ENCODE results near the gene RASAL2.

DNA sequence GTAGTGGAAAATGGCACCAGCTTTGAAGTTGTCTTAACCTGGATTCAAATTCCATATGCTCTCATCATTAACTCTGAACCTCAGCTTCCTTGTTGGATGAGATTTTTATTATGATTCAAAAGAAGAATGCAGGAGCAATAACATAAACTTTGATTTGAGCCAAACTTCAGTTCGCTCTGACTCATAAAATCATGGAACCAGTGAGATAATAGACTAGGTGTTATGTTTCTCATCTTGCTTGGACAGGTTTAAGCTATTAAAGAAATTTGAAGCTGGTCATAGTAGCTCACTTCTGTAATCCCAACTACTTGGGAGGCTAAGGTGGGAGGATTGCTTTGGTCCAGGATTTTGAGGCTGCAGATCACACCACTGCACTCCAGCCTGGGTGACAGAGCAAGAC, 230.1 kb downstream of the RASAL2 start:
- TF ChIP-seq NFE2L2 (conservative IDR thresholded peaks at IDR 0.05; ENCODE audit: low read length) (no peak), RCOR1 (IDR thresholded peaks at IDR 0.05; ENCODE audit: low read depth, low read length) (no peak), CTCF (IDR thresholded peaks at IDR 0.05) (no peak), POLR2A (IDR thresholded peaks at IDR 0.05; ENCODE audit: low read length) (no peak), POLR2AphosphoS2 (conservative IDR thresholded peaks at IDR 0.05; ENCODE audit: low read length) (no peak), CEBPB (IDR thresholded peaks at IDR 0.05) (no peak), CHD2 (IDR thresholded peaks at IDR 0.05; ENCODE audit: low read length, partially characterized antibody) (no peak), NR3C1 (IDR thresholded peaks at IDR 0.05) (no peak), MAX (IDR thresholded peaks at IDR 0.05) (no peak), RAD21 (conservative IDR thresholded peaks at IDR 0.05 in 1 of 2, IDR thresholded peaks at IDR 0.05 in 1 of 2) (no peak), JUN (IDR thresholded peaks at IDR 0.05) (no peak), HEYL (CRISPR knock-in tag; IDR thresholded peaks at IDR 0.05) (no peak)
- TF ChIP-seq, protein P1, sequence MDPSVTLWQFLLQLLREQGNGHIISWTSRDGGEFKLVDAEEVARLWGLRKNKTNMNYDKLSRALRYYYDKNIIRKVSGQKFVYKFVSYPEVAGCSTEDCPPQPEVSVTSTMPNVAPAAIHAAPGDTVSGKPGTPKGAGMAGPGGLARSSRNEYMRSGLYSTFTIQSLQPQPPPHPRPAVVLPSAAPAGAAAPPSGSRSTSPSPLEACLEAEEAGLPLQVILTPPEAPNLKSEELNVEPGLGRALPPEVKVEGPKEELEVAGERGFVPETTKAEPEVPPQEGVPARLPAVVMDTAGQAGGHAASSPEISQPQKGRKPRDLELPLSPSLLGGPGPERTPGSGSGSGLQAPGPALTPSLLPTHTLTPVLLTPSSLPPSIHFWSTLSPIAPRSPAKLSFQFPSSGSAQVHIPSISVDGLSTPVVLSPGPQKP (IDR thresholded peaks at IDR 0.05; ENCODE audit: low read depth, low read length) = no peak
- TF ChIP-seq, protein P2, sequence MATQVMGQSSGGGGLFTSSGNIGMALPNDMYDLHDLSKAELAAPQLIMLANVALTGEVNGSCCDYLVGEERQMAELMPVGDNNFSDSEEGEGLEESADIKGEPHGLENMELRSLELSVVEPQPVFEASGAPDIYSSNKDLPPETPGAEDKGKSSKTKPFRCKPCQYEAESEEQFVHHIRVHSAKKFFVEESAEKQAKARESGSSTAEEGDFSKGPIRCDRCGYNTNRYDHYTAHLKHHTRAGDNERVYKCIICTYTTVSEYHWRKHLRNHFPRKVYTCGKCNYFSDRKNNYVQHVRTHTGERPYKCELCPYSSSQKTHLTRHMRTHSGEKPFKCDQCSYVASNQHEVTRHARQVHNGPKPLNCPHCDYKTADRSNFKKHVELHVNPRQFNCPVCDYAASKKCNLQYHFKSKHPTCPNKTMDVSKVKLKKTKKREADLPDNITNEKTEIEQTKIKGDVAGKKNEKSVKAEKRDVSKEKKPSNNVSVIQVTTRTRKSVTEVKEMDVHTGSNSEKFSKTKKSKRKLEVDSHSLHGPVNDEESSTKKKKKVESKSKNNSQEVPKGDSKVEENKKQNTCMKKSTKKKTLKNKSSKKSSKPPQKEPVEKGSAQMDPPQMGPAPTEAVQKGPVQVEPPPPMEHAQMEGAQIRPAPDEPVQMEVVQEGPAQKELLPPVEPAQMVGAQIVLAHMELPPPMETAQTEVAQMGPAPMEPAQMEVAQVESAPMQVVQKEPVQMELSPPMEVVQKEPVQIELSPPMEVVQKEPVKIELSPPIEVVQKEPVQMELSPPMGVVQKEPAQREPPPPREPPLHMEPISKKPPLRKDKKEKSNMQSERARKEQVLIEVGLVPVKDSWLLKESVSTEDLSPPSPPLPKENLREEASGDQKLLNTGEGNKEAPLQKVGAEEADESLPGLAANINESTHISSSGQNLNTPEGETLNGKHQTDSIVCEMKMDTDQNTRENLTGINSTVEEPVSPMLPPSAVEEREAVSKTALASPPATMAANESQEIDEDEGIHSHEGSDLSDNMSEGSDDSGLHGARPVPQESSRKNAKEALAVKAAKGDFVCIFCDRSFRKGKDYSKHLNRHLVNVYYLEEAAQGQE (IDR thresholded peaks at IDR 0.05) = no peak

Data from A549 (cell line).